Naive thymus-derived CD4-positive, alpha-beta T cell (primary cell): ENCODE data around the gene MAPK8IP2. TPM values are rescaled to one million over a fixed set of nuclear protein-coding genes. Genes with fewer than 3 reads are reported as not detected.
"Not testable (repeated sequence)": the region's sequence is repeated elsewhere in the genome, so short reads cannot be mapped to it uniquely, and the experiment has no call there.

Source experiments
- ATAC-seq: fragments of 150-1000 bp; cut with Tn5 transposase; 2 replicates; pipeline ENCODE4 v1.10.0; 2021; ENCODE audit warnings: mild to moderate bottlenecking, moderate library complexity
- CTCF ChIA-PET: fragments of 350-600 bp; sonication (Branson Sonifier 250); formaldehyde crosslinking; loops from one replicate; lab custom pipeline; 2021; ENCODE audit warnings: antibody characterized with exemption; lab: Charles Lee
- POLR2A ChIA-PET: fragments of 350-600 bp; sonication (Branson Sonifier 250); formaldehyde crosslinking; loops from one replicate; lab custom pipeline; 2021; ENCODE audit warnings: antibody characterized with exemption, inconsistent platforms; lab: Charles Lee
- DNase-seq, 9 donors: peaks; one replicate each; pipeline versions ENCODE4 v3.0.0 to v3.0.0-alpha.2; 2020 to 2022; ENCODE audit warnings: mixed read lengths in 1 of 9
- H3K27ac ChIP-seq: one replicate; pipeline ENCODE4 v1.7.0; 2013; ENCODE audit warnings: mild to moderate bottlenecking, low read depth, low read length, moderate library complexity
- H3K27me3 ChIP-seq, 2 donors: one replicate each; pipeline ENCODE4 v1.7.0; 2013; ENCODE audit warnings: low read length in 2 of 2, mild to moderate bottlenecking in 2 of 2, moderate library complexity in 2 of 2; ENCODE audit not compliant: control insufficient read depth in 2 of 2, insufficient read depth in 2 of 2
- H3K36me3 ChIP-seq, 3 experiments: 1 replicate in 2 of 3; 2 replicates in 1 of 3; pipeline ENCODE4 v1.7.0; 2013; ENCODE audit warnings: low read length in 3 of 3, mild to moderate bottlenecking in 3 of 3, moderate library complexity in 1 of 3; ENCODE audit not compliant: insufficient read depth in 3 of 3, control insufficient read depth in 2 of 3
- H3K4me1 ChIP-seq, 2 donors: one replicate each; pipeline ENCODE4 v1.7.0; 2013; ENCODE audit warnings: low read length in 2 of 2, mild to moderate bottlenecking in 2 of 2, moderate library complexity in 1 of 2; ENCODE audit not compliant: control insufficient read depth in 2 of 2, insufficient read depth in 2 of 2
- H3K4me3 ChIP-seq: 2 replicates; pipeline ENCODE4 v1.7.0; 2013; ENCODE audit warnings: mild to moderate bottlenecking, low read length
- H3K9me3 ChIP-seq, 3 experiments: 1 replicate in 2 of 3; 2 replicates in 1 of 3; pipeline ENCODE4 v1.7.0; 2013; ENCODE audit warnings: low read length in 3 of 3; ENCODE audit not compliant: control insufficient read depth in 2 of 3
- H3K27ac Mint-ChIP-seq, 9 donors: one replicate each; pipeline ENCODE4 v1.8.0; 2020 to 2022; ENCODE audit warnings: mixed read lengths in 9 of 9, mild to moderate bottlenecking in 8 of 9, moderate library complexity in 5 of 9, inconsistent platforms in 2 of 9
- H3K27me3 Mint-ChIP-seq, 5 donors: one replicate each; pipeline ENCODE4 v1.8.0; 2021 to 2022; ENCODE audit warnings: mixed read lengths in 5 of 5, mild to moderate bottlenecking in 1 of 5
- H3K36me3 Mint-ChIP-seq, 5 donors: one replicate each; pipeline ENCODE4 v1.8.0; 2020 to 2022; ENCODE audit warnings: mixed read lengths in 5 of 5, mild to moderate bottlenecking in 3 of 5, inconsistent platforms in 1 of 5
- H3K4me1 Mint-ChIP-seq, 7 donors: one replicate each; pipeline ENCODE4 v1.8.0; 2020 to 2022; ENCODE audit warnings: mixed read lengths in 7 of 7, mild to moderate bottlenecking in 3 of 7, inconsistent platforms in 1 of 7
- H3K4me3 Mint-ChIP-seq, 10 donors: one replicate each; pipeline ENCODE4 v1.8.0; 2020 to 2022; ENCODE audit warnings: mild to moderate bottlenecking in 10 of 10, mixed read lengths in 10 of 10, moderate library complexity in 6 of 10, inconsistent platforms in 2 of 10
- H3K9me3 Mint-ChIP-seq, 11 donors: one replicate each; pipeline ENCODE4 v1.8.0; 2020 to 2022; ENCODE audit warnings: mixed read lengths in 11 of 11, mild to moderate bottlenecking in 4 of 11, inconsistent platforms in 1 of 11, moderate library complexity in 1 of 11
- intact Hi-C, 2 donors: fragments of 100-400 bp; cut with micrococcal nuclease; formaldehyde crosslinking; loops; one replicate each; pipeline ENCODE4 v1.15.1; 2023
- polyA plus RNA-seq, 2 donors: library from polyadenylated mRNA; unstranded; fragments of 300-500 nt; fragmentation: Illumina TruSeq; gene quantifications; one replicate each; pipeline ENCODE4 v1.2.3, GENCODE V29; 2021
- total RNA-seq, 6 experiments: library from RNA in 5 of 6; stranded (reverse) in 5 of 6; gene quantifications; 1 replicate in 5 of 6; 2 replicates in 1 of 6; pipeline ENCODE4 v1.2.3 and lab custom pipeline; 2021 to 2026

The MAPK8IP2 gene
- total and polyA plus RNA-seq, 7 experiments from 2014 or later = 0.24 to 0.64 (median 0.38) TPM; not detected in 2

DNA sequence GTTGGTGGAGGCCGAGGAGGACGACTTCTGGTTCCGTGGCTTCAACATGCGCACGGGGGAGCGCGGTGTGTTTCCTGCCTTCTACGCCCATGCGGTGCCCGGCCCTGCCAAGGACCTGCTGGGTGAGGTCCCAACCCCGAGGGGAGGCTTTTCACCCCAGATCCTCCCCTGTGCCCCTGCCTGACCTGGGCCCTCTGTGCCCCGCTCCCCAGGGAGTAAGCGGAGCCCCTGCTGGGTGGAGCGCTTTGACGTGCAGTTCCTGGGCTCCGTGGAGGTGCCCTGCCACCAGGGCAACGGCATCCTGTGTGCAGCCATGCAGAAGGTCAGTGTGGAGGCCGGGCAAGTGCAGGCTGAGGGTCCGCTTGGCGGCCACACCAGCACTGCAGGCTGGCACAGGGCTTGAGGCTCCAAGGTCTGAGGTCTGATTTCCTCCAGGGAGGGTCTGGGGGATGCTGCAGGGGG is 5.1 kb downstream of the MAPK8IP2 start:
- no peak for DNase-seq
- Mint-ChIP-seq H3K27me3 (peaks cover 33 to 56% (median 46%) of the 10 kb centered on the region in 5 donors), H3K4me1 (peaks cover 4 to 15% (median 11%) of the 10 kb centered on the region in 7 donors), H3K4me3 (no peak overlapping the region), H3K9me3 (peaks cover 0 to 2% (median 0%) of the 10 kb centered on the region in 11 donors), H3K36me3 (peaks cover 0 to 9% (median 0%) of the 10 kb centered on the region in 5 donors), H3K27ac (no peak overlapping the region)
- H3K27ac ChIP-seq = no peak overlapping the region
- ATAC-seq = no peak
- no peaks in the 10 kb centered on the region for H3K9me3 ChIP-seq
- POLR2A ChIA-PET = no interaction called here
- H3K4me3 ChIP-seq = no peak overlapping the region
- no peaks in the 10 kb centered on the region for H3K36me3 ChIP-seq
- no peaks in the 10 kb centered on the region for H3K4me1 ChIP-seq
- H3K27me3 ChIP-seq = peaks cover 0 to 3% of the 10 kb centered on the region in 2 donors
- CTCF ChIA-PET = no interaction called here
- intact Hi-C loops = no loop called here

DNA sequence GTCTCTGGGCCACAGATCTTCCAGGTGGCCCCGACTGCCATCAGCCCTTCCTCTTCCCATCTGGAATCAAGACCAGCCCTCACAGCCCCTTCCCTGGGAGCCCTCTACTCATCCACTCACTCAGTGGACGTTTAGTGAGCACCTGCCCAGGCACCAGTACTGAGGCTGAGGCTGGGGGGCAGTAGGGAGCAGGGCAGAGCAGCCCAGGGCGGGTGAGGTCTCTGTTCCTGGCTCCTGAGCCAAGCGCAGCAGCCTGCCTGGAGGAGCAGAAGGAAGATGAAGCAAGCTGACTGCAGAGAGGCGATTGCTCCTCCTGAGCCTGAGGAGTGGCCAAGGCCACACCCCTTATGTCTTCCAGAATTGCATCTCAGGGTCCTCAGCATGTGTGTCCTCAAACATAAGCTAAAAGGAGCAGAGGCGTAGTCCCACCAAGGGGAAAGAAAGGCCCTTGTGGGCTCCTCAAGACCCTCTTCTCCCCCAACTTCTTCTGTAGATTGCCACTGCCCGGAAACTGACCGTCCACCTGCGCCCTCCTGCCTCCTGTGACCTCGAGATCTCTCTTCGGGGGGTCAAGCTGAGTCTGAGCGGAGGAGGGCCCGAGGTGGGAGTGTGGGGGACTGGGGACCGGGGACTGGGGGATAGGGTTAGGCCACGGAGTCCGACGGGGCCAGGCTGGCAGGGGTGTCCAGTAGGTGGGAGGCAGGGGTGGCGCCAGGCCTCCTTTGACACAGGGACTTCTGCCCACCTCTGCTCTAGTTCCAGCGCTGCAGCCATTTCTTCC is 5.8 kb downstream of the MAPK8IP2 start:
- Histone ChIP-seq H3K36me3 (no peaks in the 10 kb centered on the region), H3K4me3 (no peak overlapping the region), H3K27ac (no peak overlapping the region), H3K27me3 (peaks cover 0 to 3% of the 10 kb centered on the region in 2 donors), H3K4me1 (no peaks in the 10 kb centered on the region), H3K9me3 (no peaks in the 10 kb centered on the region)
- peaks cover 0 to 2% (median 0%) of the 10 kb centered on the region in 11 donors for H3K9me3 Mint-ChIP-seq
- ATAC-seq (no peak), DNase-seq (no peak)
- ChIA-PET POLR2A (interaction anchor here (0.6 kb wide), 1 partner anchor 79 kb away, joined by 4 read pairs; no protein-coding TSS in a partner anchor), CTCF (no interaction called here)
- peaks cover 0 to 9% (median 0%) of the 10 kb centered on the region in 5 donors for H3K36me3 Mint-ChIP-seq
- peaks cover 4 to 15% (median 11%) of the 10 kb centered on the region in 7 donors for H3K4me1 Mint-ChIP-seq
- peaks cover 33 to 59% (median 46%) of the 10 kb centered on the region in 5 donors for H3K27me3 Mint-ChIP-seq
- intact Hi-C loops = no loop called here
- no peak overlapping the region for H3K4me3 Mint-ChIP-seq
- H3K27ac Mint-ChIP-seq = no peak overlapping the region

DNA sequence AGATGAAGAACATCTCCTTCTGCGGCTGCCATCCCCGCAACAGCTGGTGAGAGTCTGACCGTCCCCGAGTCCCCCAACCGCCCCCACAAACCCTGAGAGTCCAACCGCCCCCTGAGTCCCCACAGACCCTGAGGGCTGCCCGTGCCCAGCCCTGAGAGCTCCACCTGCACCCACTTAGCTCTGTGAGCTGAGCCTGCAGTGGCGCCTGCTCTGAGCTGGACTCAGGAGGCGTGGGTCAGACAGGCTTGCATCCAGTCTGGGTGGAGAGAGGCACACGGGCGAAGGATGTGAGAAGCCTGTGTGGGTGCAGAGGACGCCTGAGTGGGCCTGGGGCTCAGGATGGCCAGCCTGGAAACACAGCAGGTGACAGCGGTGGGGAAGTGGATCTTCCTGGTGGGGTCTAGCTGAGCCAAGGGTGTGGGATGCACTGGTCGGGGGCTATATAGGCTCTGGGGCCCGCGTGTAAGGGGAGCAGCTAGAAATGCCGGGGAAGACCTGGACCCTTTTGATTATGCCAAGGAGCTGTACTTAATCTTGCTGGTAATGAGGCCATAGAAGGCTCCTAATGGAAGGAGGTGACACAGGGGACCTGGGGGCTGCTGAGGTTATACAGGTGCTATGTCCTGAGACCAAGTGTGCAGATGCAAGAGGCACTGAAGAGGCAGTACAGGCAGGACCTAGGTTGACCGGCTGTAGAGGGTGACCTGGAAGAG is 6.5 kb downstream of the MAPK8IP2 start:
- H3K4me1 Mint-ChIP-seq = peaks cover 3 to 9% (median 5%) of the 10 kb centered on the region in 7 donors
- H3K27me3 ChIP-seq = peaks cover 0 to 3% of the 10 kb centered on the region in 2 donors
- H3K27me3 Mint-ChIP-seq = peaks cover 27 to 51% (median 38%) of the 10 kb centered on the region in 5 donors
- H3K9me3 Mint-ChIP-seq = peaks cover 0 to 2% (median 0%) of the 10 kb centered on the region in 11 donors
- CTCF ChIA-PET = no interaction called here
- no peaks in the 10 kb centered on the region for H3K9me3 ChIP-seq
- intact Hi-C loops = no loop called here
- H3K27ac Mint-ChIP-seq = no peak overlapping the region
- no peak for DNase-seq
- no peaks in the 10 kb centered on the region for H3K4me1 ChIP-seq
- no peak overlapping the region for H3K4me3 ChIP-seq
- H3K4me3 Mint-ChIP-seq = no peak overlapping the region
- no peaks in the 10 kb centered on the region for H3K36me3 ChIP-seq
- POLR2A ChIA-PET = interaction anchor here (0.6 kb wide), 1 partner anchor 80 kb away, joined by 4 read pairs; no protein-coding TSS in a partner anchor
- peaks cover 0 to 3% (median 0%) of the 10 kb centered on the region in 5 donors for H3K36me3 Mint-ChIP-seq
- H3K27ac ChIP-seq = no peak overlapping the region
- no peak for ATAC-seq

DNA sequence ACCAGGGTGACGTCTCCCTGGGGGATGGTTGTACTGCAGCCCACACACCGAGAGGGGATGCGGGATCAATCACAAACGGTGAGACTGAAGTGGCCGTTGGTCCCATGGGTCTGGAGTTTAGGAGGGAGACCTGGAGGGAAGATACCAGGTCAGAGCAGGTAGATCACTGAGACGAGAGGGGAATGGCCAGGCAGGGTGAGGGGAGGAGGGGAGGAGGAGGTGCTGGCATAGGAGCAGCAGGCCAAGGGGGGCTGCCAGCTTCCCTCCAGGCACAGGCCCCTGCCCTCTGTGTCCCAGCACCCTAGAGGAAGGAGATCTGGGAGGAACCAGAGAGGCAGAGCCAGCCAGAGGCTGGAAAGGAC is 7.0 kb downstream of the MAPK8IP2 start:
- ATAC-seq (no peak), DNase-seq (no peak)
- H3K27ac ChIP-seq = no peak overlapping the region
- H3K9me3 Mint-ChIP-seq = no peaks in the 10 kb centered on the region
- H3K27ac Mint-ChIP-seq = no peak overlapping the region
- intact Hi-C loops = no loop called here
- peaks cover 21 to 46% (median 33%) of the 10 kb centered on the region in 5 donors for H3K27me3 Mint-ChIP-seq
- no peaks in the 10 kb centered on the region for H3K36me3 Mint-ChIP-seq
- no peak overlapping the region for H3K4me3 ChIP-seq
- H3K9me3 ChIP-seq = no peaks in the 10 kb centered on the region
- CTCF ChIA-PET = no interaction called here
- peaks cover 0 to 7% (median 2%) of the 10 kb centered on the region in 7 donors for H3K4me1 Mint-ChIP-seq
- no peak overlapping the region for H3K4me3 Mint-ChIP-seq
- H3K27me3 ChIP-seq = peaks cover 0 to 3% of the 10 kb centered on the region in 2 donors
- no peaks in the 10 kb centered on the region for H3K4me1 ChIP-seq
- POLR2A ChIA-PET = no interaction called here
- no peaks in the 10 kb centered on the region for H3K36me3 ChIP-seq

DNA sequence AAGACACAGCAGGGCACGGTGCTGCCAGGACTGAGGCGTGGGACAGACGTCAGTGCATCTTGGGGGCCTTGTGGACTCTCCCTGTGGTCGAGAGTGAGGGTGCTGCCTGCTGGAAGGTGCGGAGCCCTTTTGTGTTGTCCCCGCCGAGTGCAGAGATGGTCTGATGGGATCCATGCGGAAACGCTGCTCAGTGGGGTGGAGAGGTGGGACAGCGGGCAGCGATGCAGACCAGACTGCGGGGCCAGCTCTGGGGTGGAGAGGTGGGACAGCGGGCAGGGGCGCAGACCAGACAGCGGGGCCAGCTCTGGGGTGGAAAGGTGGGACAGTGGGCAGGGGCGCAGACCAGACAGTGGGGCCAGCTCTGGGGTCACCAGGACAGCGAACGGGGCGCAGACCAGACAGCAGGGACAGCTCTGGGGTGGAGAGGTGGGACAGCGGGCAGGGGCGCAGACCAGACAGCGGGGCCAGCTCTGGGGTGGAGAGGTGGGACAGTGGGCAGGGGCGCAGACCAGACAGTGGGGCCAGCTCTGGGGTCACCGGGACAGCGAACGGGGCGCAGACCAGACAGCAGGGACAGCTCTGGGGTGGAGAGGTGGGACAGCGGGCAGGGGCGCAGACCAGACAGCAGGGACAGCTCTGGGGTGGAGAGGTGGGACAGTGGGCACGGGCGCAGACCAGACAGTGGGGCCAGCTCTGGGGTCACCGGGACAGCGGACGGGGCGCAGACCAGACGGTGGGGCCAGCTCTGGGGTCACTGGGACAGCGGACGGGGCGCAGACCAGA is 7.7 kb downstream of the MAPK8IP2 start:
- H3K4me1 ChIP-seq, H3K36me3 ChIP-seq, intact Hi-C loops, POLR2A ChIA-PET, H3K36me3 Mint-ChIP-seq, H3K9me3 Mint-ChIP-seq, H3K27ac ChIP-seq, DNase-seq, H3K4me3 ChIP-seq, H3K27ac Mint-ChIP-seq, H3K27me3 ChIP-seq, H3K4me1 Mint-ChIP-seq, H3K9me3 ChIP-seq, ATAC-seq: not testable (repeated sequence)
- CTCF ChIA-PET = interaction anchor here (0.5 kb wide), 1 partner anchor 192 kb away, joined by 4 read pairs; no protein-coding TSS in a partner anchor
- Mint-ChIP-seq H3K27me3 (peaks cover 16 to 40% (median 27%) of the 10 kb centered on the region in 5 donors), H3K4me3 (peak overlapping the region in 1 of 10 donors; percentile 43)

DNA sequence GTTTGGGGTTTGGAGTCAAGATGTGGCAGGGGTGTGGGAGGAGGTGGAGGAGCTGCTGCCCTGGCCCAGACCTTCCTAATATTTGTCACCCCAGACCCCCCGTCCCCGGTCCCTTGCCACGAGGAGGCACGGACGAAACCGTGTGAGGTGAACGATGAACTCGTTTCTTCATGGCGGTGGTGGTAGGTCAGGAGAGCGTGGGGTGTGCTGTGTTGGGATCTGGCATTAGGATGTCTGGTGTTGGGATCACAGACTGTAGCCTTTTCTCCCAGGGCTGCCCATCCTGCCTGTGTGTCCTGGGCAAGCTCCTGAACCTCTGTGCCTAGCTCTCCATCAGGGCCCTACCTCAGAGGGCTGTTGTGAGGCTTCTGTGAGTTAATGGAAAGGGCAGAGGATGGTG is 8.4 kb downstream of the MAPK8IP2 start:
- no peaks in the 10 kb centered on the region for H3K4me1 ChIP-seq
- no peak overlapping the region for H3K27ac ChIP-seq
- peaks cover 16 to 43% (median 27%) of the 10 kb centered on the region in 5 donors for H3K27me3 Mint-ChIP-seq
- peak overlapping the region in 1 of 10 donors; percentile 43 for H3K4me3 Mint-ChIP-seq
- H3K4me3 ChIP-seq = no peak overlapping the region
- H3K36me3 ChIP-seq = no peaks in the 10 kb centered on the region
- ATAC-seq (no peak), DNase-seq (no peak)
- no peak overlapping the region for H3K27ac Mint-ChIP-seq
- ChIA-PET CTCF (no interaction called here), POLR2A (no interaction called here)
- no peaks in the 10 kb centered on the region for H3K9me3 ChIP-seq
- peaks cover 0 to 10% (median 3%) of the 10 kb centered on the region in 7 donors for H3K4me1 Mint-ChIP-seq
- H3K36me3 Mint-ChIP-seq = no peaks in the 10 kb centered on the region
- intact Hi-C loops = no loop called here
- H3K9me3 Mint-ChIP-seq = no peaks in the 10 kb centered on the region
- no peaks in the 10 kb centered on the region for H3K27me3 ChIP-seq
